Measurements from ENCODE around the gene MSANTD2. TPM values are rescaled to one million over a fixed set of nuclear protein-coding genes. Genes with fewer than 3 reads are reported as not detected.

MSANTD2 gene
- total and polyA plus RNA-seq, 2 donors from 2014 or later = 6.5 to 16.4 TPM

- peaks cover 42% of the 10 kb centered on the region for H3K27me3 ChIP-seq (ENCODE audit: control insufficient read depth, insufficient read depth, low read length)
- TF ChIP-seq, protein P1, sequence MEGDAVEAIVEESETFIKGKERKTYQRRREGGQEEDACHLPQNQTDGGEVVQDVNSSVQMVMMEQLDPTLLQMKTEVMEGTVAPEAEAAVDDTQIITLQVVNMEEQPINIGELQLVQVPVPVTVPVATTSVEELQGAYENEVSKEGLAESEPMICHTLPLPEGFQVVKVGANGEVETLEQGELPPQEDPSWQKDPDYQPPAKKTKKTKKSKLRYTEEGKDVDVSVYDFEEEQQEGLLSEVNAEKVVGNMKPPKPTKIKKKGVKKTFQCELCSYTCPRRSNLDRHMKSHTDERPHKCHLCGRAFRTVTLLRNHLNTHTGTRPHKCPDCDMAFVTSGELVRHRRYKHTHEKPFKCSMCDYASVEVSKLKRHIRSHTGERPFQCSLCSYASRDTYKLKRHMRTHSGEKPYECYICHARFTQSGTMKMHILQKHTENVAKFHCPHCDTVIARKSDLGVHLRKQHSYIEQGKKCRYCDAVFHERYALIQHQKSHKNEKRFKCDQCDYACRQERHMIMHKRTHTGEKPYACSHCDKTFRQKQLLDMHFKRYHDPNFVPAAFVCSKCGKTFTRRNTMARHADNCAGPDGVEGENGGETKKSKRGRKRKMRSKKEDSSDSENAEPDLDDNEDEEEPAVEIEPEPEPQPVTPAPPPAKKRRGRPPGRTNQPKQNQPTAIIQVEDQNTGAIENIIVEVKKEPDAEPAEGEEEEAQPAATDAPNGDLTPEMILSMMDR (IDR thresholded peaks at IDR 0.05; ENCODE audit: borderline replicate concordance, extremely low read depth, insufficient read depth) = no peak
- peaks cover 0 to 20% (median 0%) of the 10 kb centered on the region in 3 donors for H3K4me1 ChIP-seq (ENCODE audit: control insufficient read depth in 2 of 3, insufficient read depth in 2 of 3, low read depth in 1 of 3, low read length in 3 of 3)
- intact Hi-C loops (cut with DNase I) = no loop called here
- no peak overlapping the region for H3K9ac ChIP-seq (ENCODE audit: low read length in 3 of 3)
- H3K4me3 ChIP-seq (ENCODE audit: low read length in 3 of 3) = no peak overlapping the region
- H3K36me3 ChIP-seq (ENCODE audit: control insufficient read depth in 2 of 3, insufficient read depth in 3 of 3, low read length in 3 of 3) = no peaks in the 10 kb centered on the region
- FAIRE-seq (no peak), DNase-seq (no peak)
- no peak overlapping the region for H3K27ac ChIP-seq (ENCODE audit: low read depth in 2 of 2, low read length in 2 of 2)
- H3K9me3 ChIP-seq (ENCODE audit: control insufficient read depth in 2 of 3, insufficient read depth in 1 of 3, low read length in 3 of 3) = no peaks in the 10 kb centered on the region
Measured at GRCh38 chr11:124749912-124750311, 50.3 kb downstream of the MSANTD2 start.

- FAIRE-seq = no peak
- intact Hi-C loops (cut with DNase I) = no loop called here
- Histone ChIP-seq H3K36me3 (ENCODE audit: control insufficient read depth in 2 of 3, insufficient read depth in 3 of 3, low read length in 3 of 3) (no peaks in the 10 kb centered on the region), H3K9ac (ENCODE audit: low read length in 3 of 3) (no peak overlapping the region), H3K4me3 (ENCODE audit: low read length in 3 of 3) (no peak overlapping the region), H3K4me1 (ENCODE audit: control insufficient read depth in 2 of 3, insufficient read depth in 2 of 3, low read depth in 1 of 3, low read length in 3 of 3) (peaks cover 0 to 20% (median 0%) of the 10 kb centered on the region in 3 donors), H3K9me3 (ENCODE audit: control insufficient read depth in 2 of 3, insufficient read depth in 1 of 3, low read length in 3 of 3) (no peaks in the 10 kb centered on the region), H3K27ac (ENCODE audit: low read depth in 2 of 2, low read length in 2 of 2) (no peak overlapping the region), H3K27me3 (ENCODE audit: control insufficient read depth, insufficient read depth, low read length) (peaks cover 50% of the 10 kb centered on the region)
- TF ChIP-seq, protein P1 (IDR thresholded peaks at IDR 0.05; ENCODE audit: borderline replicate concordance, extremely low read depth, insufficient read depth) = no peak
- DNase-seq = peak in 2 of 5 donors; percentile 9 to 80
Measured at GRCh38 chr11:124748481-124749343, 51.5 kb downstream of the MSANTD2 start.

DNA sequence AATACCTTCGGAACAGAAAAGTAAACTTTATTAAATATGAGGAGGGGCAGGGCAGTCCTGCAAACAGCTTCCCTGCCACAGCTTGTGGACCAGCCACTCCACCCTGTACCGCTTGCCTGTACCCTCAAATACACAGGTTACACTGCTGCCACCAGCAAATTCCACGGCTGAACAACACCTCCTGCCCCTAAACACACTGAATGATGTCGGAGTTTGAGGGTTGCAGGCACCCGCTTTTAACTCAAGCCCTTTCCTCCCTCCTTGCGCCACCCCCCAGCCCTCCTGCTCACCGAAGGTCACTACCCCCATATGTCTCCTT is 52.1 kb downstream of the MSANTD2 start:
- no peak overlapping the region for H3K4me3 ChIP-seq (ENCODE audit: low read length in 3 of 3)
- FAIRE-seq (no peak), DNase-seq (peak in 1 of 5 donors; percentile 9)
- H3K4me1 ChIP-seq (ENCODE audit: control insufficient read depth in 2 of 3, insufficient read depth in 2 of 3, low read depth in 1 of 3, low read length in 3 of 3) = peaks cover 0 to 20% (median 0%) of the 10 kb centered on the region in 3 donors
- H3K9ac ChIP-seq (ENCODE audit: low read length in 3 of 3) = no peak overlapping the region
- H3K27me3 ChIP-seq (ENCODE audit: control insufficient read depth, insufficient read depth, low read length) = peaks cover 54% of the 10 kb centered on the region
- H3K9me3 ChIP-seq (ENCODE audit: control insufficient read depth in 2 of 3, insufficient read depth in 1 of 3, low read length in 3 of 3) = no peaks in the 10 kb centered on the region
- TF ChIP-seq, protein P1 (IDR thresholded peaks at IDR 0.05; ENCODE audit: borderline replicate concordance, extremely low read depth, insufficient read depth) = no peak
- peak overlapping the region in 1 of 2 donors; percentile 23 for H3K27ac ChIP-seq (ENCODE audit: low read depth in 2 of 2, low read length in 2 of 2)
- no peaks in the 10 kb centered on the region for H3K36me3 ChIP-seq (ENCODE audit: control insufficient read depth in 2 of 3, insufficient read depth in 3 of 3, low read length in 3 of 3)
- intact Hi-C loops (cut with DNase I) = no loop called here
